ENCODE results near the gene ATP2A1. TPM values are rescaled to one million over a fixed set of nuclear protein-coding genes. Genes with fewer than 3 reads are reported as not detected.
A peak's percentile ranks its signal among the peaks of the same experiment; 100 is the strongest.
"Not testable (repeated sequence)": the region's sequence is repeated elsewhere in the genome, so short reads cannot be mapped to it uniquely, and the experiment has no call there.

ATP2A1 gene
- total RNA-seq, 1 donor from 2014 or later: 2.4 TPM

- Mint-ChIP-seq H3K4me1 (peaks cover 27% of the 10 kb centered on the region), H3K4me3 (no peak overlapping the region), H3K27me3 (no peaks in the 10 kb centered on the region), H3K27ac (no peak overlapping the region), H3K9me3 (no peaks in the 10 kb centered on the region), H3K36me3 (ENCODE audit: low read depth) (peaks cover 2% of the 10 kb centered on the region)
- DNase-seq: no peak
- intact Hi-C loops (cut with micrococcal nuclease): no loop called here
Measured at GRCh38 chr16:28932339-28933141, 54.3 kb downstream of the ATP2A1 start.

GRCh38 chr16:28933171-28933570 is 54.9 kb downstream of the ATP2A1 start:
- H3K27ac Mint-ChIP-seq: no peak overlapping the region
- H3K4me3 Mint-ChIP-seq: no peak overlapping the region
- H3K27me3 Mint-ChIP-seq: no peaks in the 10 kb centered on the region
- peaks cover 24% of the 10 kb centered on the region for H3K4me1 Mint-ChIP-seq
- DNase-seq: no peak
- peaks cover 2% of the 10 kb centered on the region for H3K36me3 Mint-ChIP-seq (ENCODE audit: low read depth)
- no peaks in the 10 kb centered on the region for H3K9me3 Mint-ChIP-seq
- intact Hi-C loops (cut with micrococcal nuclease): no loop called here

GRCh38 chr16:28935346-28935745 is 57.1 kb downstream of the ATP2A1 start:
- Mint-ChIP-seq H3K27ac (no peak overlapping the region), H3K27me3 (peaks cover 2% of the 10 kb centered on the region), H3K4me3 (peak overlapping the region; percentile 78), H3K9me3 (no peaks in the 10 kb centered on the region), H3K36me3 (ENCODE audit: low read depth) (peaks cover 2% of the 10 kb centered on the region), H3K4me1 (peaks cover 24% of the 10 kb centered on the region)
- intact Hi-C loops (cut with micrococcal nuclease): no loop called here
- no peak for DNase-seq

- intact Hi-C loops (cut with micrococcal nuclease): loop anchor here (1.0 kb wide), 2 partner anchors 11 to 14 kb away; partner anchors contain the start of genes NFATC2IP and RABEP2
- Mint-ChIP-seq H3K4me1 (peaks cover 19% of the 10 kb centered on the region), H3K36me3 (ENCODE audit: low read depth) (peaks cover 2% of the 10 kb centered on the region), H3K27ac (peak overlapping the region; percentile 77), H3K9me3 (no peaks in the 10 kb centered on the region), H3K4me3 (peak overlapping the region; percentile 78), H3K27me3 (peaks cover 2% of the 10 kb centered on the region)
- DNase-seq: peak; percentile 97
Measured at GRCh38 chr16:28935924-28936783, 57.9 kb downstream of the ATP2A1 start.

GRCh38 chr16:28936784-28937155 is 58.5 kb downstream of the ATP2A1 start:
- intact Hi-C loops (cut with micrococcal nuclease): loop anchor here (1.0 kb wide), 2 partner anchors 11 to 14 kb away; partner anchors contain the start of genes NFATC2IP and RABEP2
- no peak for DNase-seq

GRCh38 chr16:28937222-28937876 is 59.1 kb downstream of the ATP2A1 start:
- intact Hi-C loops (cut with micrococcal nuclease): no loop called here
- no peak overlapping the region for H3K27ac Mint-ChIP-seq
- no peaks in the 10 kb centered on the region for H3K9me3 Mint-ChIP-seq
- H3K4me3 Mint-ChIP-seq: no peak overlapping the region
- no peak for DNase-seq
- peaks cover 19% of the 10 kb centered on the region for H3K4me1 Mint-ChIP-seq
- H3K27me3 Mint-ChIP-seq: peaks cover 2% of the 10 kb centered on the region
- H3K36me3 Mint-ChIP-seq (ENCODE audit: low read depth): peaks cover 2% of the 10 kb centered on the region

More at GRCh38 chr16:28936784-28937155, 58.5 kb downstream of the ATP2A1 start:
- Mint-ChIP-seq H3K4me3 (peak overlapping the region; percentile 78), H3K9me3 (no peaks in the 10 kb centered on the region), H3K27me3 (peaks cover 2% of the 10 kb centered on the region), H3K36me3 (ENCODE audit: low read depth) (peaks cover 2% of the 10 kb centered on the region), H3K27ac (peak overlapping the region; percentile 77), H3K4me1 (peaks cover 19% of the 10 kb centered on the region)

GRCh38 chr16:28938721-28939120 is 60.4 kb downstream of the ATP2A1 start:
- no peak for DNase-seq
- no peak overlapping the region for H3K4me3 Mint-ChIP-seq
- peaks cover 20% of the 10 kb centered on the region for H3K4me1 Mint-ChIP-seq
- H3K27ac Mint-ChIP-seq: no peak overlapping the region
- no peaks in the 10 kb centered on the region for H3K9me3 Mint-ChIP-seq
- peaks cover 2% of the 10 kb centered on the region for H3K27me3 Mint-ChIP-seq
- peaks cover 2% of the 10 kb centered on the region for H3K36me3 Mint-ChIP-seq (ENCODE audit: low read depth)
- intact Hi-C loops (cut with micrococcal nuclease): no loop called here

- H3K27me3 Mint-ChIP-seq; H3K27ac Mint-ChIP-seq; H3K4me3 Mint-ChIP-seq; intact Hi-C loops (cut with micrococcal nuclease); DNase-seq; H3K9me3 Mint-ChIP-seq; H3K36me3 Mint-ChIP-seq (ENCODE audit: low read depth): not testable (repeated sequence)
- H3K4me1 Mint-ChIP-seq: peaks cover 23% of the 10 kb centered on the region
Measured at GRCh38 chr16:28939825-28940224, 61.5 kb downstream of the ATP2A1 start.

- H3K27ac Mint-ChIP-seq: no peak overlapping the region
- peaks cover 2% of the 10 kb centered on the region for H3K27me3 Mint-ChIP-seq
- peaks cover 15% of the 10 kb centered on the region for H3K4me1 Mint-ChIP-seq
- no peak overlapping the region for H3K4me3 Mint-ChIP-seq
- H3K9me3 Mint-ChIP-seq: no peaks in the 10 kb centered on the region
- no peaks in the 10 kb centered on the region for H3K36me3 Mint-ChIP-seq (ENCODE audit: low read depth)
- intact Hi-C loops (cut with micrococcal nuclease): no loop called here
- DNase-seq: no peak
Measured at GRCh38 chr16:28943281-28943680, 65.0 kb downstream of the ATP2A1 start.

GRCh38 chr16:28946681-28947080 is 68.4 kb downstream of the ATP2A1 start:
- peaks cover 24% of the 10 kb centered on the region for H3K4me1 Mint-ChIP-seq
- no peaks in the 10 kb centered on the region for H3K27me3 Mint-ChIP-seq
- no peaks in the 10 kb centered on the region for H3K9me3 Mint-ChIP-seq
- intact Hi-C loops (cut with micrococcal nuclease): loop anchor here (5.0 kb wide), 1 partner anchor 394 kb away; the partner anchor contains the start of gene SGF29
- H3K36me3 Mint-ChIP-seq (ENCODE audit: low read depth): peaks cover 4% of the 10 kb centered on the region
- no peak for DNase-seq
- no peak overlapping the region for H3K27ac Mint-ChIP-seq
- H3K4me3 Mint-ChIP-seq: no peak overlapping the region

- Mint-ChIP-seq H3K36me3 (ENCODE audit: low read depth) (peaks cover 32% of the 10 kb centered on the region), H3K4me3 (peak within 1 kb of the TSS; percentile 93), H3K4me1 (peaks cover 27% of the 10 kb centered on the region), H3K27ac (peak within 1 kb of the TSS; percentile 94), H3K9me3 (no peaks in the 10 kb centered on the region), H3K27me3 (no peaks in the 10 kb centered on the region)
- DNase-seq: peak; percentile 100
- intact Hi-C loops (cut with micrococcal nuclease): loop anchor here (1.0 kb wide), 5 partner anchors 15 to 129 kb away; partner anchors contain the start of genes ATXN2L, RABEP2 and TUFM
Measured at GRCh38 chr16:28950648-28951409, 72.5 kb downstream of the ATP2A1 start, which contains the start of gene NFATC2IP. TSS of gene NFATC2IP (plus strand) at chr16:28950937. CDS start at chr16:28951012, 75 bp downstream.

- Mint-ChIP-seq H3K27me3 (no peaks in the 10 kb centered on the region), H3K36me3 (ENCODE audit: low read depth) (peaks cover 35% of the 10 kb centered on the region), H3K4me3 (peak overlapping the region; percentile 93), H3K4me1 (peaks cover 25% of the 10 kb centered on the region), H3K27ac (peak overlapping the region; percentile 94), H3K9me3 (no peaks in the 10 kb centered on the region)
- DNase-seq: peak; percentile 64
- intact Hi-C loops (cut with micrococcal nuclease): no loop called here
Measured at GRCh38 chr16:28951410-28951943, 73.2 kb downstream of the ATP2A1 start.
